Activated naive CD8-positive, alpha-beta T cell treated with anti-CD3 and anti-CD28 coated beads, Interleukin-2, amount 50 U/mL, for 24 hours (primary cell): Measurements from ENCODE around the gene STPG1.

ENCODE experiments used
- ATAC-seq: fragments of 150-1000 bp; cut with Tn5 transposase; one replicate; pipeline ENCODE4 v1.10.0; 2021
- DNase-seq: peaks from one replicate; pipeline ENCODE4 v3.0.0; 2021
- H3K27ac Mint-ChIP-seq: one replicate; pipeline ENCODE4 v1.8.0; 2021; ENCODE audit warnings: mild to moderate bottlenecking, mixed read lengths
- H3K27me3 Mint-ChIP-seq: one replicate; pipeline ENCODE4 v1.8.0; 2021; ENCODE audit warnings: mixed read lengths
- H3K36me3 Mint-ChIP-seq: one replicate; pipeline ENCODE4 v1.8.0; 2021; ENCODE audit warnings: low read depth, mixed read lengths
- H3K4me1 Mint-ChIP-seq: one replicate; pipeline ENCODE4 v1.8.0; 2021; ENCODE audit warnings: mixed read lengths
- H3K4me3 Mint-ChIP-seq: one replicate; pipeline ENCODE4 v1.8.0; 2021; ENCODE audit warnings: mild to moderate bottlenecking, moderate library complexity, mixed read lengths
- H3K9me3 Mint-ChIP-seq: one replicate; pipeline ENCODE4 v1.8.0; 2021; ENCODE audit warnings: mixed read lengths

Gene STPG1

GRCh38 chr1:24392604-24392946 is 21.0 kb downstream of the STPG1 start:
- no peaks in the 10 kb centered on the region for H3K27me3 Mint-ChIP-seq
- no peak for ATAC-seq
- no peak for DNase-seq
- peaks cover 39% of the 10 kb centered on the region for H3K4me1 Mint-ChIP-seq
- peak overlapping the region; percentile 67 for H3K4me3 Mint-ChIP-seq
- H3K36me3 Mint-ChIP-seq, result peaks cover 6% of the 10 kb centered on the region
- no peaks in the 10 kb centered on the region for H3K9me3 Mint-ChIP-seq
- peak overlapping the region; percentile 92 for H3K27ac Mint-ChIP-seq

GRCh38 chr1:24391882-24392603 is 21.5 kb downstream of the STPG1 start:
- Mint-ChIP-seq H3K4me1 (peaks cover 39% of the 10 kb centered on the region), H3K4me3 (peak overlapping the region; percentile 67), H3K27ac (peak overlapping the region; percentile 92), H3K27me3 (no peaks in the 10 kb centered on the region), H3K36me3 (peaks cover 6% of the 10 kb centered on the region), H3K9me3 (no peaks in the 10 kb centered on the region)
- ATAC-seq, result peak; percentile 79
- DNase-seq, result peak; percentile 72

- H3K27me3 Mint-ChIP-seq, result no peaks in the 10 kb centered on the region
- H3K36me3 Mint-ChIP-seq, result peaks cover 6% of the 10 kb centered on the region
- no peaks in the 10 kb centered on the region for H3K9me3 Mint-ChIP-seq
- H3K4me1 Mint-ChIP-seq, result peaks cover 46% of the 10 kb centered on the region
- DNase-seq, result peak; percentile 71
- ATAC-seq, result peak; percentile 59
- peak overlapping the region; percentile 67 for H3K4me3 Mint-ChIP-seq
- H3K27ac Mint-ChIP-seq, result peak overlapping the region; percentile 92
Measured at GRCh38 chr1:24390924-24391782, 22.4 kb downstream of the STPG1 start.

GRCh38 chr1:24389231-24389678 is 24.3 kb downstream of the STPG1 start:
- Mint-ChIP-seq H3K9me3 (no peaks in the 10 kb centered on the region), H3K4me1 (peaks cover 59% of the 10 kb centered on the region)
- ATAC-seq, result no peak

GRCh38 chr1:24388331-24388885 is 25.2 kb downstream of the STPG1 start:
- Mint-ChIP-seq H3K9me3 (no peaks in the 10 kb centered on the region), H3K27me3 (no peaks in the 10 kb centered on the region), H3K4me1 (peaks cover 58% of the 10 kb centered on the region), H3K27ac (no peak overlapping the region), H3K36me3 (peaks cover 7% of the 10 kb centered on the region), H3K4me3 (no peak overlapping the region)
- ATAC-seq (no peak), DNase-seq (no peak)

More at GRCh38 chr1:24389231-24389678, 24.3 kb downstream of the STPG1 start:
- H3K4me3 Mint-ChIP-seq, result no peak overlapping the region
- peaks cover 6% of the 10 kb centered on the region for H3K36me3 Mint-ChIP-seq
- no peak for DNase-seq
- no peaks in the 10 kb centered on the region for H3K27me3 Mint-ChIP-seq
- H3K27ac Mint-ChIP-seq, result no peak overlapping the region

- peak overlapping the region; percentile 24 for H3K27ac Mint-ChIP-seq
Measured at GRCh38 chr1:24387636-24388175, 25.9 kb downstream of the STPG1 start.

GRCh38 chr1:24386931-24387330 is 26.7 kb downstream of the STPG1 start:
- DNase-seq, result no peak
- Mint-ChIP-seq H3K4me3 (no peak overlapping the region), H3K4me1 (peaks cover 43% of the 10 kb centered on the region), H3K36me3 (peaks cover 7% of the 10 kb centered on the region), H3K9me3 (no peaks in the 10 kb centered on the region), H3K27ac (no peak overlapping the region), H3K27me3 (no peaks in the 10 kb centered on the region)
- no peak for ATAC-seq

More at GRCh38 chr1:24387636-24388175, 25.9 kb downstream of the STPG1 start:
- Mint-ChIP-seq H3K27me3 (no peaks in the 10 kb centered on the region), H3K4me3 (no peak overlapping the region), H3K9me3 (no peaks in the 10 kb centered on the region), H3K36me3 (peaks cover 7% of the 10 kb centered on the region), H3K4me1 (peaks cover 51% of the 10 kb centered on the region)
- ATAC-seq (no peak), DNase-seq (no peak)

GRCh38 chr1:24386241-24386640 is 27.3 kb downstream of the STPG1 start:
- H3K4me1 Mint-ChIP-seq, result peaks cover 36% of the 10 kb centered on the region
- no peak overlapping the region for H3K27ac Mint-ChIP-seq

GRCh38 chr1:24385160-24385940 is 28.2 kb downstream of the STPG1 start:
- Mint-ChIP-seq H3K4me3 (peak overlapping the region; percentile 24), H3K27ac (peak overlapping the region; percentile 14), H3K9me3 (no peaks in the 10 kb centered on the region), H3K27me3 (no peaks in the 10 kb centered on the region), H3K36me3 (peaks cover 9% of the 10 kb centered on the region), H3K4me1 (peaks cover 28% of the 10 kb centered on the region)
- peak; percentile 65 for ATAC-seq
- DNase-seq, result peak; percentile 41

More at GRCh38 chr1:24386241-24386640, 27.3 kb downstream of the STPG1 start:
- peaks cover 10% of the 10 kb centered on the region for H3K36me3 Mint-ChIP-seq
- ATAC-seq (no peak), DNase-seq (no peak)
- no peaks in the 10 kb centered on the region for H3K9me3 Mint-ChIP-seq
- H3K27me3 Mint-ChIP-seq, result no peaks in the 10 kb centered on the region
- H3K4me3 Mint-ChIP-seq, result no peak overlapping the region

GRCh38 chr1:24384251-24385090 is 29.1 kb downstream of the STPG1 start:
- Mint-ChIP-seq H3K36me3 (peaks cover 5% of the 10 kb centered on the region), H3K27ac (no peak overlapping the region), H3K9me3 (no peaks in the 10 kb centered on the region), H3K4me3 (no peak overlapping the region), H3K27me3 (no peaks in the 10 kb centered on the region), H3K4me1 (peaks cover 28% of the 10 kb centered on the region)
- peak; percentile 77 for ATAC-seq
- DNase-seq, result peak; percentile 35

- Mint-ChIP-seq H3K9me3 (no peaks in the 10 kb centered on the region), H3K36me3 (peaks cover 5% of the 10 kb centered on the region), H3K4me3 (no peak overlapping the region), H3K27me3 (no peaks in the 10 kb centered on the region), H3K4me1 (peaks cover 28% of the 10 kb centered on the region), H3K27ac (no peak overlapping the region)
- no peak for ATAC-seq
- no peak for DNase-seq
Measured at GRCh38 chr1:24383381-24383940, 30.1 kb downstream of the STPG1 start.

GRCh38 chr1:24382165-24382577 is 31.4 kb downstream of the STPG1 start:
- H3K36me3 Mint-ChIP-seq, result peaks cover 5% of the 10 kb centered on the region
- ATAC-seq, result no peak

GRCh38 chr1:24381256-24381655 is 32.3 kb downstream of the STPG1 start:
- H3K4me1 Mint-ChIP-seq, result peaks cover 22% of the 10 kb centered on the region
- ATAC-seq, result no peak
- H3K27me3 Mint-ChIP-seq, result no peaks in the 10 kb centered on the region
- peaks cover 5% of the 10 kb centered on the region for H3K36me3 Mint-ChIP-seq
- H3K9me3 Mint-ChIP-seq, result no peaks in the 10 kb centered on the region
- H3K4me3 Mint-ChIP-seq, result no peak overlapping the region
- no peak overlapping the region for H3K27ac Mint-ChIP-seq
- no peak for DNase-seq

More at GRCh38 chr1:24382165-24382577, 31.4 kb downstream of the STPG1 start:
- no peak for DNase-seq
- H3K27me3 Mint-ChIP-seq, result no peaks in the 10 kb centered on the region
- H3K4me3 Mint-ChIP-seq, result no peak overlapping the region
- peaks cover 28% of the 10 kb centered on the region for H3K4me1 Mint-ChIP-seq
- no peak overlapping the region for H3K27ac Mint-ChIP-seq
- no peaks in the 10 kb centered on the region for H3K9me3 Mint-ChIP-seq
